ENCODE results near the gene RCVRN. TPM values are rescaled to one million over a fixed set of nuclear protein-coding genes. Genes with fewer than 3 reads are reported as not detected.

Gene RCVRN
- polyA plus RNA-seq, 1 of the 3 experiments (the other 2 are of a cell fraction) = not detected

DNA sequence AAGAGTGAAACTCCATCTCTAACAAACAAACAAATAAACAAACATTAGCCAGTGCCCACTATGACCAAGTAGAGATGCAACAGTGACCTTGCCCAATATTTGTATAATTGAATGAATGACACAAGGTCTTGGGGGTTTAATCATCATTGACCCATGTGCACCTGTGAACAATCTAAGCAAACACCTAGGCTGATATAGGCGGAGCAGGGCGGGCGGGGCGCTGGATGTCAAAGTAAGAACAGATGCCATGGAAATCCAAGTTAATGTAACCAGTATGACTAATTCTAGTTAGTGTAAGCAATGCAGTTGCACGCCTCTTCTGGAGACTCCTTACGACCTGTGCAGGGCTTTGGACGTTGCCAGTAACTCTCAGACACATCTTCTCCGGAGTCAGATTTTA lies 17.6 kb downstream of the RCVRN start (continued):
- TF ChIP-seq FOXJ3 (CRISPR knock-in tag; IDR thresholded peaks at IDR 0.05) (no peak), RXRA (IDR thresholded peaks at IDR 0.05; ENCODE audit: borderline replicate concordance, low read depth) (no peak)

DNA sequence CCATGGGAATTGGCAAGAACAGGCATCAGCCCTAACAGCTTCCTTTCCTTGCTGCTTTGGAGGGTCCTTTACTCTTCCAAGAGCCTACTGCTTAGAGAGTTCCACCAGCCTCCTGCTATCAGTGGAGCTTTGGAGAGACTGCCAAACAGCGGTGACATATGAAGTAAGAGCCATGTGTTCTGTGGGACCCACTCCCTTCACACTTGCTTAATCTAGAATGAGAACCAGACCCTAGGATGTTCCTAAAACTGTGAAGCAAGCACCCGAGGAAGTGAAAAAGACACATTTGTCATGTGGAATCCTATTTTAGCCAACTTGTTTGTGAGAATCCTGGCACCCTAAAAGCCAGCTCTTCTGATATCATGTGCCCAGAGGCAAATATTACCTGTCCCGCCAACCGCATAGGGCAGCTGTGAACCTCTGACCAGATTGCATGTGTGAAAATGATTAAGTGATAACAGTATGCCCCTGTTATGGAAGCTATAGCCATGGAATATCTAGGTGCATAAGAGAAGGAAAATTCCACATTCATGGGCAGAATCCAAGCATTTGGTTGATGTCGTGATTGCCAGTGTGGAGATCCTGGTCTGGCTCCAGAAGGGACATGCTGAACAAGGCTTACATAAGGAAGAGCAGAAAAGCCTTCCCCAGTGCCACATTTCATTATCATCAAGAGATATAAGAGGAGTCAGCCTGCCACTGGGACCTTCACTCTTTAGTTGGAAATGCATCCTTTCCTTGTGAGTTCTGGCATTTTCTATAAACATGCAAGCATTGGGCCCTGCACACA lies 18.7 kb downstream of the RCVRN start:
- H3K4me3 ChIP-seq (ENCODE audit: low read depth in 2 of 2, low read length in 1 of 2) = no peak overlapping the region
- no peaks in the 10 kb centered on the region for H3K27me3 ChIP-seq (ENCODE audit: insufficient read depth)
- DNase-seq = no peak
- WGBS (ENCODE audit: low lambda C conversion rate) = 13% methylated on average over 5 of the region's 5 CpGs
- ChIA-PET POLR2A (no interaction called here), CTCF (no interaction called here)
- H3K36me3 ChIP-seq (replicated peaks in 1 of 2; ENCODE audit: control insufficient read depth in 1 of 2, insufficient read depth in 2 of 2, low read length in 1 of 2) = no peaks in the 10 kb centered on the region
- no peaks in the 10 kb centered on the region for H3K79me2 ChIP-seq (ENCODE audit: insufficient read depth)
- H4K20me1 ChIP-seq (ENCODE audit: insufficient read depth) = no peaks in the 10 kb centered on the region
- H3K9me3 ChIP-seq = peaks cover 10% of the 10 kb centered on the region; the same call in 1 of the 2 replicates
- H3K4me2 ChIP-seq = no peak overlapping the region
- H3K27ac ChIP-seq (ENCODE audit: low read depth in 2 of 2, low read length in 1 of 2) = no peak overlapping the region
- TF ChIP-seq CHD2 (IDR thresholded peaks at IDR 0.05; ENCODE audit: low read length, partially characterized antibody) = no peak
- TF ChIP-seq GABPA (IDR thresholded peaks at IDR 0.05; ENCODE audit: low read depth) = no peak
- no peak for TF ChIP-seq FOSL2 (IDR thresholded peaks at IDR 0.05; ENCODE audit: borderline replicate concordance, low read depth)
- no peak for TF ChIP-seq RXRA (IDR thresholded peaks at IDR 0.05; ENCODE audit: borderline replicate concordance, low read depth)
- TF ChIP-seq NFIC (IDR thresholded peaks at IDR 0.05; ENCODE audit: borderline replicate concordance) = no peak
- TF ChIP-seq, protein P1, sequence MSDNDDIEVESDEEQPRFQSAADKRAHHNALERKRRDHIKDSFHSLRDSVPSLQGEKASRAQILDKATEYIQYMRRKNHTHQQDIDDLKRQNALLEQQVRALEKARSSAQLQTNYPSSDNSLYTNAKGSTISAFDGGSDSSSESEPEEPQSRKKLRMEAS (IDR thresholded peaks at IDR 0.05; ENCODE audit: low read depth) = no peak
- TF ChIP-seq, protein P2, sequence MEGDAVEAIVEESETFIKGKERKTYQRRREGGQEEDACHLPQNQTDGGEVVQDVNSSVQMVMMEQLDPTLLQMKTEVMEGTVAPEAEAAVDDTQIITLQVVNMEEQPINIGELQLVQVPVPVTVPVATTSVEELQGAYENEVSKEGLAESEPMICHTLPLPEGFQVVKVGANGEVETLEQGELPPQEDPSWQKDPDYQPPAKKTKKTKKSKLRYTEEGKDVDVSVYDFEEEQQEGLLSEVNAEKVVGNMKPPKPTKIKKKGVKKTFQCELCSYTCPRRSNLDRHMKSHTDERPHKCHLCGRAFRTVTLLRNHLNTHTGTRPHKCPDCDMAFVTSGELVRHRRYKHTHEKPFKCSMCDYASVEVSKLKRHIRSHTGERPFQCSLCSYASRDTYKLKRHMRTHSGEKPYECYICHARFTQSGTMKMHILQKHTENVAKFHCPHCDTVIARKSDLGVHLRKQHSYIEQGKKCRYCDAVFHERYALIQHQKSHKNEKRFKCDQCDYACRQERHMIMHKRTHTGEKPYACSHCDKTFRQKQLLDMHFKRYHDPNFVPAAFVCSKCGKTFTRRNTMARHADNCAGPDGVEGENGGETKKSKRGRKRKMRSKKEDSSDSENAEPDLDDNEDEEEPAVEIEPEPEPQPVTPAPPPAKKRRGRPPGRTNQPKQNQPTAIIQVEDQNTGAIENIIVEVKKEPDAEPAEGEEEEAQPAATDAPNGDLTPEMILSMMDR (IDR thresholded peaks at IDR 0.05) = no peak
- TF ChIP-seq FOXM1 (IDR thresholded peaks at IDR 0.05; ENCODE audit: low read depth) = no peak
- TF ChIP-seq POLR2AphosphoS5 (IDR thresholded peaks at IDR 0.05; ENCODE audit: low read depth, low read length) = no peak
- no peak for TF ChIP-seq JUND (IDR thresholded peaks at IDR 0.05)
- no peak for TF ChIP-seq EP300 (IDR thresholded peaks at IDR 0.05; ENCODE audit: borderline replicate concordance in 1 of 2, low read depth in 1 of 2, low read length in 1 of 2)
- no peak for TF ChIP-seq YY1 (IDR thresholded peaks at IDR 0.05; ENCODE audit: low read depth)
- TF ChIP-seq RCOR1 (IDR thresholded peaks at IDR 0.05; ENCODE audit: low read length) = no peak
- TF ChIP-seq MEF2A (IDR thresholded peaks at IDR 0.05; ENCODE audit: borderline replicate concordance, low read depth) = no peak
- TF ChIP-seq ELF1 (IDR thresholded peaks at IDR 0.05) = no peak
- no peak for TF ChIP-seq TCF12 (IDR thresholded peaks at IDR 0.05)
- no peak for TF ChIP-seq PBX3 (IDR thresholded peaks at IDR 0.05)
- TF ChIP-seq SMC3 (IDR thresholded peaks at IDR 0.05; ENCODE audit: low read depth, low read length) = no peak
- no peak for TF ChIP-seq EZH2phosphoT487 (IDR thresholded peaks at IDR 0.05; ENCODE audit: borderline replicate concordance, low read depth)
- no peaks in the 10 kb centered on the region for H3F3A ChIP-seq (replicated peaks; ENCODE audit: insufficient read depth)
- no peak overlapping the region for H3K9ac ChIP-seq
- no peaks in the 10 kb centered on the region for H3K9me2 ChIP-seq
- no peaks in the 10 kb centered on the region for H3K4me1 ChIP-seq (ENCODE audit: control insufficient read depth in 1 of 2, insufficient read depth in 2 of 2, low read depth in 1 of 2, low read length in 1 of 2)
- no peak overlapping the region for H2AFZ ChIP-seq (ENCODE audit: low read depth)
